ENCODE measurements around the gene CD300LG.

Gene CD300LG

DNA sequence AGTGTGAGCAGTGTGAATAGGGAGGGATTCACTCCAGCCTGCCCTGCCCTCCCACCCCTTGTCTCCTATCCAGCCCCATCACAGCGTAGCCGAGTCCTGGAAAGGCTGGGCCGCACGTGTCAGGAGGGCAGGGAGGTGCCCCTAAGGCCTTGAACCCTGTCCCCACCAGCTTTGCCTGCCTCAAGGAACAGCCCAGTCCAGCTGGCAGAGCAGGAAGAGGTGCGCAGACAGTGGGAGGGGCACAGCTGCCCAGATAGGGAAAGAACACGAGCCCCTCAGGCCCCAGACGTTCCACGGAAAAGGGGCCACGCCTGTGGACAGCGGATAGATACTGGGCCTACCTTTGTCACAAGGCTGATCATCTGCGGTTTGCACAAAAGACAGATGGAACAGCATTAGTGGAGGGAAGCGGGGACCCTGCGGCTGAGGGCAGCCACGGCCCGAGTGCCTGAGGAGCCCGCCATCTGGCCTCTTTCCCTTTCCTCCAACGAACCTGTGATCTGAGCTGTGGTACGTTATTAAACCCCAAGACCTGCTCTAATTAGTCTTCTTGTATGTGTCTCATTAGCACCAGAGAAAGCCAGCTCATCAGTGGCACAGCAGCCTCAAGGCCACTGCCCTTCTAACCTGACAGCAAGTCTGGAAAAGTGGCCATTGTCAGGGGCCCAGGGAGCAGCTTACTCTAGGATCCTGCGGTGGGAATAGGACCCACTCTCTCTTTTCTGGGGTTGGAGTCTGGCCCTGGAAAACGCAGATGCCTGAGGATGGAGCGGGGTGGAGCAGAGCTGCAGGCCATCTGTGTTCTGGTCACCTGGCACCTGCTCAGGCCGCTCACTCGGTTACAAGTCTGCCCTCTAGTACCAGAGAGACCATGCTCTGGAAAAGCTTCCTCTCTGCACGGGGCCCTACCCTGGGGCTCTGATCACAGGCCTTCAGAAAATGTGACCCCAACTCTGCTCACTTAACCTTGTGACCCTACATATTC is 30.3 kb upstream of the CD300LG start:
- no peak overlapping the region for H3K4me3 ChIP-seq (ENCODE audit: low read length)
- no peak for TF ChIP-seq ZNF274 (IDR thresholded peaks at IDR 0.05; ENCODE audit: low read depth, low read length)

DNA sequence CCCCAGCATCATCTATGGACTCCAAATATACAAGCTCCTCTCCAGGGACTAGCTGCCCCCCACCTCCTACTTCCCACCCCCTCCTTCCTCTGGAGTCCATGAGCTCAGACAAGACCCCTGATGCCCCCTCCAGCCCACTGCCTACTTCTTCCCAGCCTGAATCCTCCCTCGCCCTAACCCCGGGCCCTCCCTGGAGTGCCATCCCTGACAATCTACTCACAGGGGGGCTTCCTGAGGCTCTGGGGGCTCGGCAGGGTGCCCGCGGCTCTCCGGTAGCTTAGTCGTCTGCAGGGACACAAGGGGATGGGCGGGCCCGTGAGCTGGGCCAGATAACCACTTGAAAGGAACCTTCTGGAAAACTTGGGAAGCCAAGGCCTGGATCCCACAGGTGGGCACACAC is 29.1 kb upstream of the CD300LG start:
- TF ChIP-seq ZNF274 (IDR thresholded peaks at IDR 0.05; ENCODE audit: low read depth, low read length), result no peak
- H3K4me3 ChIP-seq (ENCODE audit: low read length), result no peak overlapping the region

DNA sequence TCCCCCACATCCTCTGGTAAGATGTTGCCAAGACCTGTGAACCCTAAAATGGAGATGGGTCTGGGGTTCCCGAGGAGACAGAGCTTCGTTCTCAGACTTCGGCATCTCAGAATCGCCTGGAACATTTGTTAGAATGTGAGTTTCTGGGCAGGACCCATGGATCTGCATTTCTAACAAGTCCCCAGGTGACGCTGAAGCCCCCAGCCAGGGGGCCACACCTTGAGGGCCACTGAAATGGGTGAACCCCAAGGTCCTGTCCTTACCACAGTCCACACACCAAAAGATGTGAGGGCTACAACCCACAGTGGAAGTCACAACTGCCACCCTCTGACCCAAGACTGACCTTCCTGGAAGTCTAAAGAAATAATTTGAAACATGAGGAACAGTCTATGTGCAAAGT is 28.0 kb upstream of the CD300LG start:
- no peak overlapping the region for H3K4me3 ChIP-seq (ENCODE audit: low read length)
- TF ChIP-seq ZNF274 (IDR thresholded peaks at IDR 0.05; ENCODE audit: low read depth, low read length), result no peak

DNA sequence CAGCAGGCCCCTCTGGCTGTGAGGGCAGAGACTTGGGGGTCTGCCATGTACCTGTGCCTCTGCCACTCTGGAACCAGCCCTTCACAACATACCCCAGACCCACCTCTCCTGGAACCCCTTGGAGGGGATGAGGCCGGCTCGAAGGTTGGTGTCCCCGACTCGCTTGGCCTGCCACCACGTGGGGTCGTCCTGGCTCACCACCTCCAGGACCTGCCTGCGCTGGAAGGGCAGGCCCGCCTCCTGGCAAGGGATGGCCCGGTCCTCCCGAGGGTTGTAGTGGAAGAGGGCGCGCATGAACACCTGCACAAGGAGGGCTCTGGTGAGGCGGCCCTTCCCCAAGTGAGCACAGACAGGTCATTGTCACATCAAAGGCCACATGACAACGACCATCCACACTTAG is 26.2 kb upstream of the CD300LG start:
- H3K4me3 ChIP-seq (ENCODE audit: low read length), result no peak overlapping the region
- TF ChIP-seq ZNF274 (IDR thresholded peaks at IDR 0.05; ENCODE audit: low read depth, low read length), result no peak

DNA sequence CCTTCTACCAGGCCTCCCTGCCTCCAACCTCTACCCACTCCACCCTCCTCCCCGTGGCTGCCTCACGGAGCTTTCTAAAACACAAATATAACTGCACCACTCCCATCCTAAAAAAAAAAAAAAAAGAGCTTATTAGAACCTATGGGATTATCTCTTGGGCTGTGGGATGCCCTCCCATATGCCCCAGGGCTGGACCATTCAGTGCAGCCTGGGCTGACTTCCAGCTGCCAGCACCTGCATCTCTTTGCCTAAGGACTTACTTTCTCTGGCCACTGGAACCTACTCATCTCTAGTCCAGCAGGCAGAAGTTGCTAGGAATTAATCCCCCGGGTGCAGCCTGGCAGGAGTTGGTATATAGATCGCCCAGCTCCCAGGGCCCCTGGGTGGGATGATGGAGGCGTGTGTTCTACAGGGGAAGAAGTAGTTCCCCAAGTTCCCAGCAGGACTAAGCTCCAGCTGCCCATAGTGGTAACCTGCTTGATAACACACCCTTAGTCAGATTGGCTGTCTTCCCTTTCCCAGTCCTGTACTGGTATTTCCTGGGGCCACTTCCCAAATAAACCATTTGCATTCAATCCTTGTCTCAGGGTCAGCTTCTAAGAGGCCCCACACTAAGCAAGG is 24.3 kb upstream of the CD300LG start:
- no peak for TF ChIP-seq ZNF274 (IDR thresholded peaks at IDR 0.05; ENCODE audit: low read depth, low read length)
- H3K4me3 ChIP-seq (ENCODE audit: low read length), result no peak overlapping the region

DNA sequence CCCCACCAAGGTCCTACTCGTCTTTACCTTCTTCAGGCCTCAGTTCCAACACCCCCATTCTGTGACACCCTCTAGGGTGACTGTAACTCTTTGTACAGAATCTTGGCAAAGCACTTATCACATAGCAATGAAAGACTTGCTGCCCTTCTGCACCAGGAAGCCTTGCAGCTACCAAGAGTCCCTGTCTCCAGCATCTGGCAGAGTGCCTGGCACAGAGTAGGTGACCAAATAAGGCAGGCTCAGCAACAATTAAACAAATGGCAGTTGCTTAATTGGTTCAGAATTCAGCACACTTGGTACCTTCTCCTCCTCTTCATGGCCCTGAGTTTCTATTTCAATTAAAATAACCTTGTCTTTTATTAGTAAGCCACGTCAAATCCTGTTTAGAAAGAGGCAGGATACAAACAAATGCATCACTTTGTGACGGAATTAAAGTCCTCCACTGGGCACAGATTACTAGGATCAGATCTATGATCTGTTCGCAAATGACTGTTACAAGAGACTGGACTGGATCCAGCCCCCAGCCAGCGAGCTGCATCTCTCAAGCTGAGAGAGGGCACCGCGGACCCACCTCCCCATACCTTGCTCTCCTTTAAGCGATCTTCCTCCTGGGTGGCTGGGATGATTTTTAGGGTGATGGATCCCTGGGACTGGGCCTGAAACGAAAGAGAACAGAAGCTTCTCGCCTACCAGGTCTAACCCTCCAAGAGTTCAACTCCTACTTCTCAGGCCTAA is 23.5 kb upstream of the CD300LG start:
- TF ChIP-seq ZNF274 (IDR thresholded peaks at IDR 0.05; ENCODE audit: low read depth, low read length), result no peak
- no peak overlapping the region for H3K4me3 ChIP-seq (ENCODE audit: low read length)

DNA sequence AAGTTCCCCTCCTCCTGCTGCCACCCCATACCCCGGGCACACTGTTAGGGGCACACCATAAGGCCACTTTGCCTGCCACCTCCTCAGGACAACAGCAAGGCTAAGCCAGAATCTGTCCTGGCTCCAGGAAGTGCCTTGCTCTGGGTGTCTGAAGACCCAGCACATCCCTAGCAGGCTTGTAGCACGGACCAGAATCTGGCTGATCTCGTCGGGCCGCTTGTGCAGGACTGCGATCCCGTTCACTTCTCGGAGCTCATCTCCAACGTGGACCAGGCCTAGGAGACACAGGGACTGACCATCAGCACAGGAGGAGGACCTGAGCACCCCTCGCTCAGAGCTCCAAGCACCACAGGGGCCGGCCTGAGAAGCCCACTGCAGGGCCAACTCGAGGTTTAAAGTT is 21.4 kb upstream of the CD300LG start:
- H3K4me3 ChIP-seq (ENCODE audit: low read length), result no peak overlapping the region
- no peak for TF ChIP-seq ZNF274 (IDR thresholded peaks at IDR 0.05; ENCODE audit: low read depth, low read length)

DNA sequence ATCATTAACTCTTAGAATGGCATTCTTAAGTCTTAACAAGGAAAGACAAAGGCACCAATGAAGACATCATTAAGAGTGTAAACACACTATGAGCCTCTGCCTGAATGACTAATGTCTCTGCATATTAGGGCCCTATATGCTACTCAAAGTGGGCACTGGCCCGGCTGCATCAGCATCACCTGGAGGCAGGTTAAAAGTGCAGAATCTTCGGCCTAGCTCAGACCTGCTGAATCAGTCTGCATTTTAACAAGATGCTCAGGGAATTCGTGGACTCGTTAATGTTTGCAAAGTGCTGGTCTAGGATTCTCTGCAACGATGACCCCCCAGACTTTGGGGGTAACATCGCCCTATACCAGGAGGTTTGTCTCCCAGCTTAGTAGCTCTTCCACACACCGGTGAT is 20.8 kb upstream of the CD300LG start:
- no peak for TF ChIP-seq ZNF274 (IDR thresholded peaks at IDR 0.05; ENCODE audit: low read depth, low read length)
- H3K4me3 ChIP-seq (ENCODE audit: low read length), result no peak overlapping the region

DNA sequence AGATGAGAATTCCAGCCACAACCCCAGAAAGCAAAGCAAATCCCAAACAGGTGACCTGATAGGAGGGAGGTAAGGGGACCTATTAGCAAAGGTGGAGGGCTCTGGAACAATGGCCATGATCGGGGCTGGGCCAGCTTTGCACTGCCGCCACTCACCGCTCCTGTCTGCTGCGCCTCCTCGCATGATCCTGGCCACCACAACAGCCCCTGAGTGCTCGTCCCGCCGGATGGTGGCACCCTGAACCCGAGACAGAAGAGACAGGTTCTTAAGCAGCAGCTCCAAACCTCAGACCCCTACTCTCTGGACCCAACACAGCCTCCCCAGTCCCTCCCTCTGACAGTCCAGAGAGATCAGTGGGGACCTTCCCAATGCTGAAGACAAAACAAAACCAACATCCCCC is 19.4 kb upstream of the CD300LG start:
- no peak overlapping the region for H3K4me3 ChIP-seq (ENCODE audit: low read length)
- no peak for TF ChIP-seq ZNF274 (IDR thresholded peaks at IDR 0.05; ENCODE audit: low read depth, low read length)

DNA sequence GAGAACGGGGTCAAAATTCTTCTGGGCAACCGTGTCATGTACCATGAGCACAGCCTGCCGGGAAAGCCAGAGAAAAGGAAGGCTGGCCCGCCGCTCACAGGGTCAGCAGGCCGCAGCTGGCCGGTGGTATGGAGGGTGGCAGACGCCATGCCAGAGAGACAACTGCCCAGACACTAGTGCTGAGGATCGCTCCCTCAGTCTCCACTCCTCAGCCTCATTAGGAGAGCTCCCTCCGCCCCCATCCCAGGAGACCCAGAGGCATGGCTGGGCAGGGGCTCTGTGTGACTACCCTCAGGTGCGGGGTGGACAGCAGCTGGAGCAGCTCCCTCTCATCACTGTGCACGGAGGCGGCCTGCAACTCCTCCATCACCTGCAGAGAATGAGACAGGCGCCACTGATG is 17.2 kb upstream of the CD300LG start:
- no peak overlapping the region for H3K4me3 ChIP-seq (ENCODE audit: low read length)
- TF ChIP-seq ZNF274 (IDR thresholded peaks at IDR 0.05; ENCODE audit: low read depth, low read length), result no peak

DNA sequence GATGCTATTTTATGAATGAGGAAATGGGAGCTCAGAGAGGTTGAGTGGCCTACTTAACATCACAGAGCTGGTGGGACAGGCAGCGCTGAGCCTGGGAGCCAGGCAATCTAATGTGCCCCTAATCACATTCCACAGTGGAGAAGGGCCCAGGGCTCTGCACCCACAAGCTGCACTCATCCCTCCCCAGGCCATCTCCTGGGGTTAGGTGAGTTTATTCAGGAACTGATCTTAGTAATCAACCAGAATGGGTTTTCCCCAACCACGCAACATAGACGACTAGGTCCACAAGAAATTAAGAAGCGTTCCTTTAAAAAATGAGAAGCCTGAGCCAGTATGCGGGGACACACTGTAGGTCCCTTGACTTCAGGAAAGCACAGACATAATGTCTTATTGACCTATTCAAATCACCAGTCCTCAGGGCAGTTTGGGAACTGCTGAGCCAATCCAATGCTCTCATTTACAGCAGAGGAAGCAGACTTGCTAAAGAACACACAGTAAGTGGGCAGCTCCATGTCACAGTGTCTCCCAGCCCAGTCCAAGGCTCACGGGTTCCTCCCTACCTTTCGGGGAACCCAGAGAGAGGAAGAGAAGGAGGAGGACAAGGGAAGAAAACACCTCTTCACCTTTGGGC is 16.4 kb upstream of the CD300LG start:
- TF ChIP-seq ZNF274 (IDR thresholded peaks at IDR 0.05; ENCODE audit: low read depth, low read length), result no peak
- no peak overlapping the region for H3K4me3 ChIP-seq (ENCODE audit: low read length)

DNA sequence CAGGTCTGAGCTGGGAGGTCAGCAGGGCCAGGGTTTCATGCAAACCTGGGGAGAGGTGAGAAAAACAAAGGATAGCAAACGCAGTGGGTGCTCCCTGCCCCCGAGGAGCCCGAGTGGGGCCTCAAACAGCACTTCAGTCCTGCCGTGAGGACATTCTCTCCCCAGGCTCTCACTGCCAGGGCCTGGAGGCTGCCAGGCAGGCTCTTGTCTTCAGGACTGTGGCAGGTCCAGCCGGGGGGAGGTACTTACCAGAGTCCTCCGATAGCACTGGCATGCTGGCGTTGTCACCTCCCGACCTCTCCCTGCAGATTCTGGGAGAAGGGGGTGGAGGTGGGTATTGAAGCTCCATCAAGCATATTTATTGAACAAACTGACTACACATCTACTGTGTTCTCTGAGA is 15.3 kb upstream of the CD300LG start:
- no peak for TF ChIP-seq ZNF274 (IDR thresholded peaks at IDR 0.05; ENCODE audit: low read depth, low read length)
- no peak overlapping the region for H3K4me3 ChIP-seq (ENCODE audit: low read length)

DNA sequence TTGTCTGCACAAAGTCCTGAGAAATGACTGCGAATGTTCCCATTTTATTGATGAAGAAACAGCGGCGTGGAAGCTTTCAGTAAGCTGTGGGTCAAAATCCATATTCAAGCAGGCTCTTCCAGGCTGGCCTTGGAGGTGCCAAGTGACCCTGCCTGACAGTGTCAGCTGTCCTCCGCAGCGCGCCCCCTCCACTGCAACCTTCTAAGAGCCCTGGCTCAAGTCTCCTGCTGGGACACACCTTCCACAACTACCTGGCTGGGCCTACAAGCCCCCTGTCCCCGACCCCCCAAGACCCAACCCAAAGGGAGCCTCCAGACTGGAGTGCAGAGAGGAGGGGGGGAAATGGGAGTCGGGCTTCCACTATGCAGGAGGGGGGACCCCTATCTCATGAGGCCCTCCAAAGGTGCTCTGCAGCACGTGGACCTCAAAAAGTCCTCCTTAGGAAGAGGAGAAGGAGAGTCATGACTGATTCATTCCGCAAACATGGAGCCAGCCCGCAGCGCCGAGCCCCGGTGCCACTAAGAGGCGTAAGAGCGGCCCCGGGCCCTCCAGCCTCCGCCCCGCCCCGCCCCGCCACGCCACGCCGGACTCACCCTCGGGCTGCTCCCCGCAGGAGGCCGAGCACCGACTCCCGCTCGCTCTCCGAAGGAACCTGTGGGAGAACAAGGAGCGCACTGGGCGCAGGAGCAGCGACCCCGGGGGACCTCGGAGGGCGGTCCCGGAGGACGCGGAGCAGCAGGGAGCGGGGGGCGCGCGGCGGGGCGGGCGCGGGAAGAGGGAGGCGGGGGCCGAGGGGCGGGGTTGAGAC is 14.6 kb upstream of the CD300LG start:
- H3K4me3 ChIP-seq (ENCODE audit: low read length), result peak overlapping the region; percentile 7
- no peak for TF ChIP-seq ZNF274 (IDR thresholded peaks at IDR 0.05; ENCODE audit: low read depth, low read length)

All from GM08714 (cell line).